ENCODE results near the gene PPARG.

DNA sequence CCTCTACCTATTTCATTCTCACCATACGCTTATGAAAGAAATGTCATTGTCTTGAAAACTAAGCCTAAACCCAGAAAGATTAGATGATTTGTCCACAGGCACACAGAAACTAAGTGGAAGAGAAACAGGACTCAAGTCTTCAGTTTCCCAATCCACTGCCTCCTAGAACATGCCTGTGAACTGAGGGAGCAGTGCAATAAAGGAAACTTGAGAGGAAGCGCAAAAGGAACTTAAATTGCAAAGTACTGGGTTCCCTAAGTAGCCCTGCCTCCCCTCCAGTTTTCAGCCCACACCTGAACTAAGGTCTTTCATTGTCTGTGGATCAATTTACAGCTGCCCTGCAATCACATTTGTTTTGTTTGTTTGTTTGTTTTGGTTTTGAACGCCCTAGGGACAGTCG, 138.7 kb downstream of the PPARG start:
- TF ChIP-seq CTCF (IDR thresholded peaks at IDR 0.05; ENCODE audit: low read depth, low read length, poor library complexity, severe bottlenecking) = no peak
- no peak for TF ChIP-seq EZH2phosphoT487 (IDR thresholded peaks at IDR 0.05; ENCODE audit: borderline replicate concordance, low read length)

Measured in DOHH2 (cell line).